ENCODE results near the gene CAPN12.

Gene CAPN12

GRCh38 chr19:38734176-38734425, 10.2 kb downstream of the CAPN12 start:
- DNase-seq (ENCODE audit: insufficient read length, low spot score), result no peak
- TF ChIP-seq, protein P1, sequence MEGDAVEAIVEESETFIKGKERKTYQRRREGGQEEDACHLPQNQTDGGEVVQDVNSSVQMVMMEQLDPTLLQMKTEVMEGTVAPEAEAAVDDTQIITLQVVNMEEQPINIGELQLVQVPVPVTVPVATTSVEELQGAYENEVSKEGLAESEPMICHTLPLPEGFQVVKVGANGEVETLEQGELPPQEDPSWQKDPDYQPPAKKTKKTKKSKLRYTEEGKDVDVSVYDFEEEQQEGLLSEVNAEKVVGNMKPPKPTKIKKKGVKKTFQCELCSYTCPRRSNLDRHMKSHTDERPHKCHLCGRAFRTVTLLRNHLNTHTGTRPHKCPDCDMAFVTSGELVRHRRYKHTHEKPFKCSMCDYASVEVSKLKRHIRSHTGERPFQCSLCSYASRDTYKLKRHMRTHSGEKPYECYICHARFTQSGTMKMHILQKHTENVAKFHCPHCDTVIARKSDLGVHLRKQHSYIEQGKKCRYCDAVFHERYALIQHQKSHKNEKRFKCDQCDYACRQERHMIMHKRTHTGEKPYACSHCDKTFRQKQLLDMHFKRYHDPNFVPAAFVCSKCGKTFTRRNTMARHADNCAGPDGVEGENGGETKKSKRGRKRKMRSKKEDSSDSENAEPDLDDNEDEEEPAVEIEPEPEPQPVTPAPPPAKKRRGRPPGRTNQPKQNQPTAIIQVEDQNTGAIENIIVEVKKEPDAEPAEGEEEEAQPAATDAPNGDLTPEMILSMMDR (IDR thresholded peaks at IDR 0.05; ENCODE audit: insufficient read depth, missing control alignments), result no peak
- no peak for FAIRE-seq

DNA sequence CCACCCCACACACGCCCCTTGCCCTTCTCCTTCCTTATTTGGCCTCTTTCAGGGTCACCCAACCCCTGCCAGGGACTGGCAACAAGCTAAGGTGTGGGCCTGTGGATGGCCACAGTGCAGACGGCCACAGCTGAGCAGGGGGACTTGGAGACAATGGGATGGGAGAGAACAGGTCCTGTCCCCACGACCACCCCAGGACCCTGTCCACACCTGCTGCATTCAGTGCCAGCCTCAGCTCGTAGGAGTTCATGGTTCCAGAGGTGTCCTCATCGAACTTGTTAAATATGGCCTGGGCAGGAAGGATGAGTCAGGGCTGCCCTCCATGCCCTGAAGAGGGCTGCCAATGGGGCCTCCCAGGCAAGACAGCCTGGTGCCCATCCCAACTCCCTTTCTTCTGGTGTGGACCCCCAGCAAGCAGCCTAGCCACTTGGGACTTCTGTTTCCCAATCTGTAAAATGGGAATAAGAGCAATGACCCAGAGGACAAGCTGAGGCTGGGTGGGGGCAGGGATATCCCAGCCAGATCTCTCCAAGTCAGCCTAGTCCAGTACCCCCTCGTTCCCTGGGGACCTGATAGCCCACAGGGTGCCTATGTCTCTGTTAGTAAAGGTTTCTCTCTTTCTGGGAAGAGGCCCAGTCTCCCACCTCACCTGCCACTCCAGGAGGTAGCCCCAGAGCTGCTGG, 10.6 kb downstream of the CAPN12 start:
- FAIRE-seq (no peak), DNase-seq (ENCODE audit: insufficient read length, low spot score) (no peak)
- TF ChIP-seq, protein P1 (IDR thresholded peaks at IDR 0.05; ENCODE audit: insufficient read depth, missing control alignments), result no peak

- DNase-seq (ENCODE audit: insufficient read length, low spot score), result no peak
- no peak for FAIRE-seq
- TF ChIP-seq, protein P1 (IDR thresholded peaks at IDR 0.05; ENCODE audit: insufficient read depth, missing control alignments), result no peak
Measured at GRCh38 chr19:38733241-38733492, 11.1 kb downstream of the CAPN12 start.

- FAIRE-seq (no peak), DNase-seq (ENCODE audit: insufficient read length, low spot score) (no peak)
- TF ChIP-seq, protein P1 (IDR thresholded peaks at IDR 0.05; ENCODE audit: insufficient read depth, missing control alignments), result no peak
Measured at GRCh38 chr19:38731654-38732301, 12.5 kb downstream of the CAPN12 start.

DNA sequence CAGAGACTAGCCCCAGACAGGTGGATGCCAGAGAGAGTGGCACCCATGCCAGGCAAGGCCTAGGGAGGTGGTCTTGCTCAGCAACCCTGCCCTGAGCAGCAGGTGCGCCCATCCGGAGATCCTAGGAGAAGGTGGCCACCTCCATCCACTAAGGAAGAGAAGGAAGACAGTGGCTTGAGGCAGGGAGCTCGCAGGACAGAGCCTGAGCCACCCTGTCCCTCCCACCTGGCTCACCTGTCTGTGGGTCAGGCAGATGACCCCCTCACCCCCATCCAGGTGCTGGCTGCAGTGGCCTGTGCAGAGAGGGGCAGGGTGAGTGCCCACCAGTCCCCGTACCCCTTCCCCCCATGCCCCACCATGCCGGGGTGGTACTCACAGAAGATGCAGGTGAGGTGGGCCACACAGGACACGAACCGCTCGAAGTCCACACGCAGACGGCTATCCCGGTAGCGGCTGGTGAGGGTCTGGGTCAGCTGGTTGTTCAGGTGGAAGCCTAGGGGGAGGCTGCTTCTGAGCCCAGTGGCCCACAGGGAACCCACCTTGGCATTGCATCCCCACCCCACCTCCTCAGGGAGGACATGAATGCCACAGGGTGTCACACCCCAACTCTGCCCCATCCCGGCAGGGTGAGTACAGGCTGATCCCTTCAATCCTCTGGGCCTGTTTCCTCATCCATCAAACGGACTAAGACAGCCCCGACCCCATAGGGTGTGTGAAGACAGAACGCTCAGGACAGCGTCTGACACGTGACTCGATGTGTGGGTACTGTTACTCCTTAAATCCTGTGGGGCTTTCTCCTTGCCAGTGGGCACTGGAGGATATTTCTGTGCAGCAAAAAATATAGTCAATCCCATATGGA, 13.3 kb downstream of the CAPN12 start:
- DNase-seq (ENCODE audit: insufficient read length, low spot score), result no peak
- no peak for FAIRE-seq
- TF ChIP-seq, protein P1 (IDR thresholded peaks at IDR 0.05; ENCODE audit: insufficient read depth, missing control alignments), result no peak

GRCh38 chr19:38730470-38730730, 13.9 kb downstream of the CAPN12 start:
- FAIRE-seq (no peak), DNase-seq (ENCODE audit: insufficient read length, low spot score) (no peak)
- TF ChIP-seq, protein P1 (IDR thresholded peaks at IDR 0.05; ENCODE audit: insufficient read depth, missing control alignments), result no peak
